Activated naive CD4-positive, alpha-beta T cell treated with anti-CD3 and anti-CD28 coated beads, Interleukin-2, amount 50 U/mL, for 16 hours (primary cell): ENCODE measurements around the gene PLCB4.

Experiments
- DNase-seq: peaks from one replicate; pipeline ENCODE4 v3.0.0-alpha.2; 2020

The PLCB4 gene

DNA sequence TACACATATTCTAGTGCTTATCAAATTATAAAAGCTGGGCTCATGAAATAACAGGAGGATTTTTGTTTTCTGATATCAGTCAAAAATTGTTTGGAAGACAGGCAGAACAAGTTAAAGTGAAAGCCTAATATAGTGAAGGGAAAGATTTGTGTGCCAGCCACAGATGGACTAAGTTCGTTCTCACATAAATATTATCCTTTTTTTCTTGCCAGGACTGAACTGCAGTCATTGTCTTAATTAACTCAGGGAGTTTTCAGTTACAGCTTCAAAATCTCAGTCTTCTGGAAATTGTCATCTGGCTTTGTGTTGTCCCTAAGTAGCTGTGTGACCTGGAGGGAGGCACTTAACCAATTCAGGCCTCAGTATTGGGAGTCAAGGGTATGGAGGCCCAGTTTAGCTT lies 40.7 kb downstream of the PLCB4 start:
- no peak for DNase-seq

DNA sequence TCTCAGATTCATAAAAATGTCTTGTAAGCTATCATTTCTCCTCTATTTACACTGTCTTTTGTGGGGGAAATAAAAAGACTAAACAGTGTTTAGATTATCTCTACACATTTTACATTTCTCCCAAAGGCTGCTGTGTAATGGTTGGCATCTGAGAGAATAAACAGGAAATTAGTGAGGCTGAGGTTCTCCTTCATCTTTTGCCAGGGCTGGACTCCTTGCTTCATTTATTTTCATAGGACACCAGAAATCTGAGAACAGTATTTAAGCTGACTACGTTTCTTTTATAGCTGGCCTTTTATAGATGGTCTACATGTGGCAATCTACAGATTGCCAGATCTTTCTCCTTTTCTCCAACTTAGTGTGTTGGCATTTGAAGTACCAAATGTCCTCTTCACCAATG lies 41.5 kb downstream of the PLCB4 start:
- no peak for DNase-seq

DNA sequence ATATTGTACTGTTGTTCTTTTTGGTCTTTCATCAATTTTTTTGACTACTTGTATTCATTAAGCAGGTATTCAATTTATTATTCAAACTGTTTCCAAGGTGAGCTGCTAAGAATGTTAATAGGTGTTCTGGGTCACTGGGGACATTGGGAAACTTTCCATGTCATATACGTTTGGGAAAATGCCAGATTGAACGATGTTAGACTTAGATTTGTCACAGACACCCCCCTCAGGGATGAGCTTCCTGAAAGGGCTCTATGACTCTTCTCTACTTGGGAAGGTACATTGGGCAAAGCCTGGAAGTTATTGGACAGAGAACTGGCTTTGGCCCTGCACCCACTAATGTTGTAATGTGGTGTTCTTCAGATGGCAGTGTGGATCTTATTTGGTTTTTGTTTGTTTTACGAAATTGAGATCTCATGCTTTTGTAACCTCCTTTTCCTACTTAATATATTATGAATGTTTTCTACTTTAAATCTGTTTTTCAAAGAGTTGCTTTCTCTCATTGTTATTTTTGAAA lies 42.1 kb downstream of the PLCB4 start:
- no peak for DNase-seq

DNA sequence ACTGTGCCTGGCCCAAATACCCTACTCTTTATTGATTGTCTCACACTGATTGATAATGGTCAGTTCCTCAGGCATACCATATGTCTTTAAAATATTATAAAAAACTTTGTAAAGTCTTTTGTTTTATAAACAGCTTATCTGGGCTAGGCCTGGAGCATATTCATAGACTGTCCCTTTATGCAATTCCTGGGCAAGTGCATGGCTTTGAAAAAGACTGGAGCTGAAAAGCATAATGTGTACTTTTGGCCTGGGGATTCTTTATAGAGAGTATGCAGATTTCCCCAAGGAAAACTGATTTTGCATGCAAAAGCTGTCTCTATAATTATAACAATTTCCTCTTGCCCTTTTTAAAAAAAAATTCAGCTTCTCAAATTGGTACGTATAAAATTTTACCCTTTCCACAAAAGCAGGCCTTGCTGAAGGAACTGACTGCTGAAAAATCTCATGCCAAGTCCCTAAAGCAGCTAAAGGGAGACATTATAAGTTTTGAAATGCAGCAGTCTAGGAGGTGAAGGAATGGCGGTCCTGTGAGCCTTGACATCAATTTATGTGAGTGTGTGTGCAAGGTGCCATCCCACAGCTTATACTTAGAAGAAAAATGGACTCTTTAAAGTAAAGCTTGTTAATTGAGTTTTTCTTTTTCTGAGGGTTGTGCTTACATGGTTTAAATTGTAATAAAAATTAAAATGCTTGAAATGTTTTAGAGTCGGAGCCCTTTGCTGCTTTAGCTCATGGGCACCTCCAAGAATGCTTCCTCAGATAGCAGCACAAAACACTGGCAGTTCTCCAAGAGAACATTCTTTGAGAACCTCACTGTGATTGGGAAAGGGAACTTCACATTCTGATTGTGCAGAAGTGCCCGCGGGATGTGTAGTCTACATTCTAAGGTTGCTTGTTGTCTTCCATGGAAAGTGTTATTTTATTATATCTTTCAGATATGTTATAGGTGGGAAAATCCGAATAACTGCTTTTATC lies 43.9 kb downstream of the PLCB4 start:
- DNase-seq, result no peak

DNA sequence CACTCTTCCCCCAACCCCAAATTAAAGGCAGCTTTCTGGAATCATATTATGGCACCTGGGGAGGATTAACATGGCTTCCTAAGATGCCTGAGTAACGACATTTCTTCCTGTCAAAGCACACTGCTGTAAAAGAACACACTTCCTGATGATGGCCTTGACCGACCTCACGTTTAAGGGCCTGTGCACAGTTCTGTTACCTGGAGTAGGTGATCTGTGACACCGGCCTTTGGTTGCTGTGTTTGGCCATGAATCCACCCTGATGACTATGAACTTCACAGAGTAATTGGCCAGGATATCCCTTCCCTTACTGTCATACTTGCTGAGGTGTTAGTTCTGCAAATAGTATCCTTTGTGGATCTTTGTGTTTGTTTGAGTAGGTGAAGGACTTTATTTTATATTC lies 45.8 kb downstream of the PLCB4 start:
- no peak for DNase-seq

DNA sequence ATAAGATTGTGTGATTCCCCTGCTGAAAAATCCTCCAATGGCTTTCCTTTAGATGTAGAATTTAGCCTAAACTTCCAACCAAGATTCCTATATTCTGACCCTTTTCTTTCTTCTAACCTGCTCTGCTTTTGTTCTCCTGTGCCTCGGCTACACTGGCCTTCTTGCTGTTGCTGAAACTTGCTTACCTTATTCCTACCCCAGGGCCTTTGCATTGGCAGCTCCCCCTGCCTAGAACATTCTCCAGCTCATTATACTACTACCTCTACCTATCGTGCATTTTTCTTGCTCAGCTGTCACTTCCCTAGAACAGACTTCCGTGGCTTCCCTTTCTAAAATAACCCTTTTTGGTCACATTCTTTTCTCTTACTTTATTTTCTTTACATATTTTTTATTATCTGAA lies 48.7 kb downstream of the PLCB4 start:
- no peak for DNase-seq

DNA sequence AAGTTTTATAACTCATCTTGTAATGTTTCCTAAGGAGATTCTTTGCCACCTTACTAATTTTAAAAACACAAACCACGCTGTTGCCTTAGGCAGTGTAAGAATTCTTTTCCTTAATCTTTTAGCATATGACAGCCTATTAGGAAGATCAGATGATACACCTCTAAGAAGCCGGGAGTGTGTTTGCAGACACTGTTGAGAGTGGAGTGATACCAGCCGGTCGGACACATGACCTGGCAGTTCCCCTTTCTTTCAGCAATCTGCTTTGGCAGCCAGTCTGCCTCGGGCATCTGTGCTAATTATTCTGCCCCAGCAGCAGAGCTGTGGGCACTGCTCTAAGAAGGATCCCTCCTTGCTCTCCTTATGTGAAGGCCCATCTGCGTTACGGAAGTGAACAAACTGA lies 50.9 kb downstream of the PLCB4 start:
- DNase-seq, result no peak

DNA sequence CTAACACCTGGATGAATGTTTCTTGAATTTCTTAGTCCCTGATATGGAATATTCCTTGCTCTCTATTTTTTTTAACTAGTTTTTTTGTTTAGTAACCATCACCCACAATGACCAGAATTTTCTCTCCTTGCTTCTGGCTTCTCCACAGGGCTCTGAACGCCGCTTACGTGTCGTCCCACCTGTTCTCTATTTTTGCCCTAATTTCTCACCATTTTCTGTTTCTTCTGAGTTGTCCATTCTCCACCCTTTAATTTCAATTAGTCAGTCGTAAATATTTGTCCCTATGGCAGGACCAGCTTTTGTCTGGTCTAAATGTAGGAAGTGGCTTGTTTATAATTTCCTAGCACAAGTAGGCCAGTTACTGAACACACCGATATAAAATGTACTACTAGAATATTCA lies 52.3 kb downstream of the PLCB4 start:
- DNase-seq, result no peak

DNA sequence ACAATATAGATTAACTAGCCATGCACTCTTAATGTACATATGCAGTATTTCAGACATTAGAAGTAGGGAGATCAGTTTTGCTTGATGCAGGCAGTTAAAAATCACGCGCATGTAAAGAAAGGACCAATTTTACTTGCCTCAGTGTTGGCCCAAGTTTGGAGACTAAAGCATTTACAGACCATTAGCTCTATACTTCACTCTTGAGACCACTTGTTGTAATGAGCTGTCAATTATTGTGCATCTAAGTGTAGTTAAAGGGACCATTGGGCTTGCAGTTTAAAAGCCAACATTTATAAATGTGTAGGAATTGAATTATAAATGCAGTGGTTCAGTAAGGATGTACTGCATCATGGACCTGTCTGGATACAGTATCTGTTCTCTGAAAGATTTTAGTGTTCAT lies 53.7 kb downstream of the PLCB4 start:
- no peak for DNase-seq

DNA sequence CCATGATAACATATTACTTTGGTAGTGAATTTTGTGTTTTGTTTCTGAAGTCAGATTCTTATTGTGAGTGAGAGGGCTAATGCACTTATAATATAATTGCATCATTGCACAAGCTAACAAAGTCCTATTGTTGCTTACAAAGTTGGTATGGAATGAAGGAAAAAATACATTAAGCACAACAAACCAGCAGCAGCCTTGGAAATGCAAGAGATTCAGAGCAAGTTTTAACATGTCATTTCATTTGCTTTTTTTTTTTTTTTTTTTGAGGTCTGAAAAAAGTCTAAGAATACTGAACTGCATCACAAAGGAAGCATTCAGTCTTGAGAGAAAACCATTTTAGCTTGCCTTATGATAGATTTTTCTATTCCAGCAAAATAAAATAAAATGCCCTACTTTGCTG lies 57.6 kb downstream of the PLCB4 start:
- DNase-seq, result no peak

DNA sequence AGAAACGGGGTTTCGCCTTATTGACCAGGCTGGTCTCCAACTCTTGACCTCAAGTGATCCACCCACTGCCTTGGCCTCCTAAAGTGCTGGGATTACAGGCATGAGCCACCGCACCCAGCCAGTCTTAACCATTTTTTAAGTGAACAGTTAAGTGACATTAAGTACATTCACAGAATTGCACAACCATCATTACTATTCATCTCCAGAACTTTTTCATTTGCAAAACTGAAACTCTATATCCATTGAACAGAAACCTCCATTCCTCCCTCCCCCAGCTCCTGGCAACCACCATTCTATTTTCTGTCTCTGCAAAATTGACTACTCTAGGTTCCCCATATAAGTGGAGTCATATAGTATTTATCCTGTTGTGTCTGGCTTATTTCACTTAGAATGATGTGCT lies 59.7 kb downstream of the PLCB4 start:
- no peak for DNase-seq

DNA sequence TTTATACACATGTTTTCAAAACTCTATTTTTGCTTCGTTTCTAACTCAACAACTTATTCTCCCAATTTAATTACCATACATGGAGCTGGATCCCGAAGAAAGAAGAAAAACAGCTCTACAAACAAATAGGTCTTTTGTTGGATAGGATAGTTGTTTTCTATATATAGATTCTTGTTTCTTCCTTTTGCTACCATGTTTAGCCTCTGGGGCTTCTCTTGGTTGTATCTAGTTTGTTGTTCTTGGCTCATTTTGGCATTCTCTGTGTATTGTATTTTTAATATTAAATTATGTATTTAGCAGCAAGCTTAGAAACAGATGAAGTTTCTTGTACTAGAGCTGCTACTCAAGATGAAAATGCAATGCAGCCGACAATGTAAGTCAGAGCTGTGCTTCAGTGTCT lies 60.9 kb downstream of the PLCB4 start:
- no peak for DNase-seq

DNA sequence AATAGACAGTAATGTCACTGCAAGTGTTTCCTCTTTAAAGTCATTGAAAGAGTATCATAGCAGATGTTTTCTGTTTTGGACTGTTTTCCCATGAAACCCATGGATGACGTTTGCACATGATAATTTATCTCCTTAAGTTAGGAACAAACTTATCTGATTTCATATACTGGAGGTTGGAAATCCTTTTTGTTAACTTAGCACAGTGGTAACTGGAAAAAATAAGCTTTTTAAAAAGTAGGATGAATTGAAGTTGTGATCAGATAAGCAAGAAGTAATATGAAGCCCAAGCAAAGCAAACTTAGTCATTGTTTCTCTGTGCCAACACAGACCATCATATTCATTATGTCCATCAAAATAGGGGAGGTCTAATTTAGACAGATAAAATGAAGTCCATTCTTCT lies 61.6 kb downstream of the PLCB4 start:
- DNase-seq, result no peak

DNA sequence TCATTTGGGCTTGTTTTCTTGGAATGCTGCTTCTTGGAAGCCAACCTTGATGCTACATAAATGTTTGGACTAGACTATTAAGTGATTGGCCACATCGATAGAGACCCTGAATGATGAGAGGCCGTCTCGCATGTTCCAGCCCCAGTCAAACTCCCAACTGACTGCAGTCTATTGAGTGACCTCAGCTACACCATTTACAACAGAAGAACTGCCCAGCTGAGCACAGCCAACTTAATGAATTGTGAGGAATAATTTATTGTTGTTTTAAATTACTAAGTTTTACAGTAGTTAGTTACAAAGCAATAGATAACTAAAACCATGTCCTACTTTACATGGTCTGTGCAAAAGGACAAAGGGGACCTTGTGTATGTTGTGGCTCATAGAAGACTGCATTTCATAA lies 63.0 kb downstream of the PLCB4 start:
- DNase-seq, result no peak

DNA sequence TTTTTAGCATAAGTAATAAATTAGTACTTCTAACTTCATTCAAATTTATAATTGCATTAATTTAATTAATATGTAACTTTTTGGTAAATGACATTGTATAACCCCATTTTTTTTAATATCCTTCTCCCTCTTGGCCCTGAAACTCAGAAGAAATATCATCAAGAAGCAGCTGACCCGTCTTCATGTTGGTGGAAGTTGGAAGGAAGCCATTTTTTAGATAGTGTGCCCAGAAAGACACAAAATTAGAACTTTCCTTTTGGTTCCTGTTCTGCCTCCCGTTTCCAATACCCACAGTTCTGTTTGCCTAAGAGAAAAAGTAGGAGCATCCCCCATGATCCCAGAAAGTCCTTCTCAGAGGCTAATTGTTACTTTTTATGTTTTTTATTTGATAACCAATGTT lies 65.5 kb downstream of the PLCB4 start:
- DNase-seq, result no peak

DNA sequence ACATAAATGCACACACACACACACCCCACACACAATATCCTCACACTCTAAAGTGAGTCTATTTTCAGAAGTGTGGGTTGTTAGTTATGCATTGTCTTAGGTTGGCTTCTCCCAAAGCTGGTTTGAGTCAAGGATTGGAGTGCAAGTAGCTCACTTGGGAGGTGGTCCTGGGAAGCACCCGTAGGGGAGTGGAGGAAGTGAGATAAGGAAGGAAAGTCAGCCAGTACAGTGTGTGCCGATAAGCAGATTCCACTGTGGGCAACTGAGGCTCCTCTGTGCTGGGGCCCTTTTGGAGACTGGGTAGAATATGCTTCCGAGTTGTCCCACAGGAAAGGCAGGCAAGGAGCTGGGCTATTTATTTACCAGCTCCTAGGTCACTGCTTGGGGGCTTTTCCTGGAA lies 67.2 kb downstream of the PLCB4 start:
- DNase-seq, result no peak

DNA sequence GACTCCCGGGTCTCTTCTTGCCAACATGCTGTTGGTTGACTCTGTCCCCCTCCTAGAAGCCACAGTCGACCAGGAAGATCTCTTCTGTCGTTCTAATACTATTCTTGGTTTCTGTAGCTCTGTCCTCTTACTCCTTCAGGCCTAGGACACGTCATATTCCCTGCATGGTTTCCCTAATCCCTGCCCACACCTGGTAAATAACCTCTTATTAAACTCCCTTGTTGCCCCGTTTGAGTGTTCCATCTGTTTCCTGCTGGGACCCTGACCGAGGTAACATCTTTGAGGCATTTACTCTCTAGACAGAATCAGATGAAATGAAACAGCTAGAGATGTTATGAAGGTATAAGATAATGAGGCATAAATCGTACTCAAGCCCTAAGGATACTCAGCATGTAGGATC lies 68.1 kb downstream of the PLCB4 start:
- no peak for DNase-seq

DNA sequence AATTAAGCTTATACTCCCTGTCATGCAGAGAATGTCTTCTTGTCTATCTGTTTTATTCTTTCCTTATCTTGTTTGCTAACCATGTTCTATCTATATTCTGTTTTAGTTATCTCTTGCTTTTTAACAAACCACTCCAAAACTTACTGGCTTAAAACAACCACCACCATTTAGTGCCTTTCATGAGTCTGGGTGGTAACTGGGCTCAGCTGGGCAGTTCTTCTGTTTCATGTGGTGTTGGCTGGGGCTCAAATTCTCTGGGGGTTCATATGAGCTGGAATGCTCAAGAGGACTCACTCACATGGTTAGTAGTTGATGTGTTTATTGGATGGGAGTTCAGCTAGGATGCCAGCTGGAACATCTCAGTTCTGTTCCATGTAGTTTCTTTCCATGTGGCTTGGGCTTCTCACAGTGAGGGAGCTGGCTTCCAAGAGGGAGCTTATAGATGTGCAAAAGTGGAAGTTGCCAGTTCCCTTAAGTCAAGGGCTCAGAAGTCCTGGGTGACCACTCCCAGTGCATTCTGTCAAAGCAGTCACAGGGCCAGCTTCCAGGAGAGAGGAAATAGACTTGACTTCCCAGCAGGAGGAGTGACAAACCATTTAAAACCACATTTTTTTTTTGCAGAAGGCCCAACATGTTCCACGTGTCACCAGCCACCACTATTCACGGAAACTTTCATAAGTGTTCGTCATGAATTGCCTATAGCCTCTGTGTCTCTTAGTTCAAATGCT lies 70.4 kb downstream of the PLCB4 start:
- no peak for DNase-seq

DNA sequence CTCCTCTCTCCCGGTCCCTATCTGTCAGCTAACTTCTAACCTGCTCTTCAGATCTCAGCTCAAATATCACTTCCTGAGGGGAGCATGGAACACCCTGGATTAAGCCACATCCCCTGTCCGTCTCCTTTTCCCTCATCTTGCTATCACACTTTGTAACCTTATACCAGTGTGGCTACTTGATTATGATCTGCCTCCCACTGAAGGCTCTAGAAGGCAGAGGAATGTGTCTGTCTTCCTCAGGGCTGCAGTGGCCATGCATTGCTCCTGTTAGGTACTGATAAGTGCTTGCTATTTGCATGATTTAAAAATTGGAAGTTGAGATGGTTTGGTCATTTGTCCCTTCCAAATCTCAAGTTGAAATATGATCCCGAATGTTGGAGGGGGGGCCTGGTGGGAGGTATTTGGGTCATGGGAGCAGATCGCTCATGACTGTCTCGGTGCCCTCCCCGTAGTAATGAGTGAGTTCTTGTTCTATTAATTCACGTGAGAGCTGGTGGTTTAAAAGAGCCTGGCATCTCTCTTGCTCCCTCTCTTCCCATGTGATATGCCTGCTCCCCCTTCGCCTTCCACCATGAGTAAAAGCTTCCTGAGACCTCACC lies 71.4 kb downstream of the PLCB4 start:
- DNase-seq, result no peak

DNA sequence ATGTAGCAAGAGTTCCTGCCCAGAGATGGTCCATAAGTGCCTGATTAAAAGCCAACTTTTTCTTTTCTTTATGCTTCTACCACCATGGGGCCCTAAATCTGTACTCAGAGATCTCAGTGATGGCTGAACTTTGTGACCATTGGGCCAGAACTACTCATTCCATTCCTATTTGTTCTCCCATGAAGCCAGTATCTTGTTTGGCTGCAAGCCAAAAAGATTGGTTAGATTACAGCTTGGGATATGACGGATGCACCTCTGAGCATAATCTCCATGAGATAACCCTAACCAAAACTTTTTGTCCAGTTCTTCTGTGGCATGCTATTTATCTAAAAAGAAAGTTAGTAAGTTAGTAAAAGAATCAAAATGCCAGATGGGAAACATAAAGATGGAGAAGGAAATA lies 72.2 kb downstream of the PLCB4 start:
- no peak for DNase-seq

DNA sequence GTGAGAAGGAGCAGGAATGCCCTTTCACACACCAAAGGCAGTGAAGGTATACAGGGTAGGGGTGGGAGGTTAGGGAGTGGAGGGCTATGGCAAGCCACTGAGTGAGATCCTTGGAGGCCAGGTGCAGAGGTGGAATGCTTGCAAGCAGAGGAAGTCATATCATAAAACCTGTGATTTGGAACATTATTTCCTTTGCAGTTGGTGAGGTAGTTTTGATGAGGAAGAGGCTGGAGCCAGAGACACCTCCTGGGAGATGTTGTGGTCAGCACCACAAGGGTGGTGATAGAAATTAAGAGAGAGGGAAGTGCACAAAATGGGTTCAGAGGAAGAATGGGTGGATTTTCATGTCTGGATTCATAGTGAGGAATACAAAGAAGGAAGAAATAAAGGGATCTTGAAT lies 73.0 kb downstream of the PLCB4 start:
- no peak for DNase-seq

DNA sequence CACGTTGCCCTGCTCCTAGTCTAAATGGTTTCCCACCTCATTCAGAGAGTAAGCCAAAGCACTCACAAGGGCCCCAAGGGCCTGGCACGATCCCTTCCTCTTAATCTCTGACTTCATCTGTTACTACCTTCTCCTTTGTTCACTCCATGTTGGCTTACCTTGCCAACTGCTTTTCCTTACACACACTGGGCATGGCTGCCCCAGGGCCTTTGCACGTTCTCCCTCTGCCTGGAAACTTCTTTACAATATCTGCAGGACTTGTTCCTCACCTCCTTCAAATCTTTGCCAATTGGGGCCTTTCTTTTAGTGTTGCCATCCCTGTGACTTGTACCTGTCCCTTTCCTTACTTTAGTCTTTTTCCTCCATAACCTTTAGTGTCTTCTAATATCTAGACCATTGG lies 73.9 kb downstream of the PLCB4 start:
- DNase-seq, result no peak

DNA sequence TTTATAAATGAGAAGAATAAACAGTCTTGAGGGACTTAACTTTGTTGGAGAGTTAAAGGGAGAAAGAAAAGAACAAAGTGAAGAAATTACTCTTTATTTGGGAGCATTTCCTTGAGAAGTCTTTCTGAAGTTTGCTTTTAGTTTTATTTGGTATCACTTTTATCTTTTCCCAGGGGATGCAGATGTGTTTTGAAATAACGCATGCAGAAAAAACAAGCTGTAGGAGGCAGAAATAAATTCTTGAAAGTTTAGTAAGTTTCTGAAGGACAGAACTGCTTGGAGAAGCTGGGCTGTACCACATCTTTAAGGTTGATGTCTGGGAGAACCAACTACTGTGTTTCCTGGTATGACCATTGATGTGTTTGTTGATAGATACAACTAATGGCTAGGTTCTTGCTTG lies 75.0 kb downstream of the PLCB4 start:
- DNase-seq, result no peak

DNA sequence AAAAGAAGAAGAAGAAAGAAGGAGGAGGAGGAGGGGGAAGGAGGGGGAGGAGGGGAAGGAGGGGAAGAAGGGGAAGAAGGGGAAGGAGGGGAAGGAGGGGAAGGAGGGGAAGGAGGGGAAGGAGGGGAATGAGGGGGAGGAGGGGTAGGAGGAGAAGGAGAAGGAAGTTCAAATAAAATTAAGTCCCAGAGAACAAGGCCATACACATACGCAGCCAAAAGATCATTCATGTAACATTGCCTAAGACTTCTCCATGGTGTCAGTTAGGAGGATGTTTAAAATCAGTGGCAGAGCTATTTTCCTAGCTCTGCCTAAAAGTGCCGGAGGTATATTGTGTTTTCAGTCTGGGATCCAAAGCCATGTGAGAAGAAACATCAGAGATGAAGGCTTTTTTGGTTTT lies 75.8 kb downstream of the PLCB4 start:
- no peak for DNase-seq
